NCI-H345 treated with DMSO at 0.1 percent for 48 hours (cell line): ENCODE data around the gene IRF3.
"Not testable (repeated sequence)": the region's sequence is repeated elsewhere in the genome, so short reads cannot be mapped to it uniquely, and the experiment has no call there.

Experiments used
- DNase-seq: peaks from one replicate; lab custom pipeline; 2025; ENCODE audit not compliant: unreplicated experiment; lab: John Stamatoyannopoulos, UW

The IRF3 gene

GRCh38 chr19:49646586-49646985 lies 19.1 kb downstream of the IRF3 start:
- no peak for DNase-seq

GRCh38 chr19:49645995-49646394 lies 19.7 kb downstream of the IRF3 start:
- DNase-seq: no peak

- DNase-seq: no peak
These were observed 20.1 kb downstream of the IRF3 start for GRCh38 chr19:49645592-49645991.

GRCh38 chr19:49643466-49643865 lies 22.2 kb downstream of the IRF3 start:
- no peak for DNase-seq

GRCh38 chr19:49642492-49643035 lies 23.1 kb downstream of the IRF3 start:
- no peak for DNase-seq

GRCh38 chr19:49641688-49642491 lies 23.8 kb downstream of the IRF3 start, which contains the start of gene SCAF1:
TSS of gene SCAF1 (plus strand) at chr19:49642209. CDS start at chr19:49645027, 2,818 bp downstream.
- DNase-seq: peak; percentile 92

GRCh38 chr19:49640113-49640898 lies 25.4 kb downstream of the IRF3 start, which contains the start of gene RRAS:
TSS of gene RRAS (minus strand) at chr19:49640143. CDS start at chr19:49640098, 45 bp downstream.
- DNase-seq: peak; percentile 78

- DNase-seq: no peak
These were observed 26.1 kb downstream of the IRF3 start for GRCh38 chr19:49639401-49640112.

GRCh38 chr19:49637821-49638738 lies 27.6 kb downstream of the IRF3 start:
- DNase-seq: no peak

GRCh38 chr19:49636233-49636932 lies 29.3 kb downstream of the IRF3 start:
- DNase-seq: no peak

- DNase-seq: no peak
These were observed 30.0 kb downstream of the IRF3 start for GRCh38 chr19:49635530-49636232.

GRCh38 chr19:49633273-49633672 lies 32.4 kb downstream of the IRF3 start:
- DNase-seq: not testable (repeated sequence)

GRCh38 chr19:49632576-49632975 lies 33.1 kb downstream of the IRF3 start:
- DNase-seq: no peak

GRCh38 chr19:49631610-49632192 lies 34.0 kb downstream of the IRF3 start:
- DNase-seq: no peak

GRCh38 chr19:49631014-49631588 lies 34.6 kb downstream of the IRF3 start:
- no peak for DNase-seq

- no peak for DNase-seq
These were observed 36.0 kb downstream of the IRF3 start for GRCh38 chr19:49629659-49630058.

- no peak for DNase-seq
These were observed 39.4 kb downstream of the IRF3 start for GRCh38 chr19:49626226-49626625.
